Astrocyte of the spinal cord (primary cell): ENCODE measurements around the gene NYAP1.

ENCODE experiments used
- DNase-seq: peaks from one replicate; pipeline ENCODE4 v3.0.0; 2011; ENCODE audit warnings: low read depth, low spot score
- H3K4me3 ChIP-seq: 2 replicates; pipeline ENCODE4 v1.5.1; 2011; ENCODE audit warnings: low read depth, mild to moderate bottlenecking, low read length, moderate library complexity
- CTCF ChIP-seq: IDR thresholded peaks from 2 replicates; pipeline ENCODE4 v1.5.1; 2012; ENCODE audit warnings: low read depth, mild to moderate bottlenecking, low read length, inconsistent platforms
- in situ Hi-C: cut with HindIII; loops from 2 replicates; pipeline ENCODE4 v1.10.0; 2017; ENCODE audit warnings: low sequenced_read_pairs

Gene NYAP1

GRCh38 chr7:100478958-100479660, 4.6 kb upstream of the NYAP1 start, which contains the start of gene TSC22D4:
Gene TSC22D4, minus strand, starts transcription at chr7:100479214. Its CDS starts 1,176 bp downstream, at chr7:100478038.
- DNase-seq = peak; percentile 95
- no peak for TF ChIP-seq CTCF
- in situ Hi-C loops = no loop called here
- peak within 1 kb of the TSS; percentile 94 for H3K4me3 ChIP-seq

GRCh38 chr7:100481466-100481865, 2.3 kb upstream of the NYAP1 start:
- no peak for DNase-seq
- H3K4me3 ChIP-seq = no peak overlapping the region
- TF ChIP-seq CTCF = no peak
- in situ Hi-C loops = no loop called here

- in situ Hi-C loops = no loop called here
Measured at GRCh38 chr7:100482728-100483089, 1.0 kb upstream of the NYAP1 start.

DNA sequence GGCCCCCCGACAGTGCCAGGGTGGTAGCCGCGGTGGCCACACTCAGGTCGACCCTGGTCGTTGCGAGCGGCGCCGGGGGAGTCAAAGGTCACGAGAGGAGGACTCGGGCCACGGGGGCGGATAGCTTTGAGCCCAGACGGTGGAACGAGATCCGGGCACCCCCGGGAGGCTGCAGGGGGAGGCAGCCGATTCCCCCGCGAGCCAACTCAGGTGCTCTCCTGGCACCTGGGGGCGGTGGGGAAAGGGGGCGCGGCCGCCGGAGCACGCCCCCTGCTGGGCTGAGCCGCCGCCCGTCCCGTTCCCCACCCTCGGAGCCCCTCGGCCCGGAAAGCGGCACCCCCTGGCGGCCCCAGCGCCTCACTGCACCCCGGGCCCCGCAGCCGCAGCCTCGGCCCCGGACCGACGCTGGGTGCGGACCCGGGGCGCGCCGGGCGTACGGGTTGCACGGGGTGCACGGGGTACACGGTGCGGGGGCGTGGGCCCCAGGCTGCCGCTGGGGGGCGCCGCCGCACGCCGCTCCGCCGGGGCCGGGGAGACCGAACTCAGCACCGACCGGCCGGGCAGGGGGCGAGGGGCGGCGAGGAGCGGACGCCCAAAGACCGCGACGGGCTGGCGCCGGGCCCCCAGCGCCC, 521 bp upstream of the NYAP1 start:
- DNase-seq = peak; percentile 20
- TF ChIP-seq CTCF = peak; percentile 73
- H3K4me3 ChIP-seq = peak overlapping the region; percentile 47
- in situ Hi-C loops = no loop called here

More at GRCh38 chr7:100482728-100483089, 1.0 kb upstream of the NYAP1 start:
- DNase-seq = no peak
- TF ChIP-seq CTCF = no peak
- H3K4me3 ChIP-seq = peak overlapping the region; percentile 47

DNA sequence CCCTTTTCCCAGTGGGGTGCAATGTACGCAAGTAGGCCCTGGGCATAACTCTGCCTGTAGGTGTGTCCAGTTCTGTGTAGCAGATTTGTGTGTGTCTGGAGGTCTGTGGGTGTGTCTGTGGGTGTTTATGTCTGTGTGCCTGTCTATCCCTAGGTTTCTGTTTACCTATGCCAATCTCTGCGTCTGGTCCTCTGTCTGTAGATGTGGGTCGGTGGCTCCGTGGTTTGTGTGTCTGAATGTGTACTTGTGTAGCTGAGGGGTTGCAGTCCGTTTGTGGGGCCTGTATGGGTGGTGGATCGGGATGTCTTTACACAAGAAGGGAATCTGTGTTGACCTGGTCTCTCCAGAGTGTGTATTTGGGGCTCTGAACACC, 932 bp downstream of the NYAP1 start:
- no peak for DNase-seq
- H3K4me3 ChIP-seq = peak overlapping the region; percentile 47
- in situ Hi-C loops = no loop called here
- TF ChIP-seq CTCF = no peak

GRCh38 chr7:100485471-100485876, 1.7 kb downstream of the NYAP1 start:
- no peak overlapping the region for H3K4me3 ChIP-seq
- no peak for DNase-seq
- in situ Hi-C loops = no loop called here
- TF ChIP-seq CTCF = no peak
